GM12878 (cell line): ENCODE data around the gene CREG1.

Experiments used
- CTCF ChIP-seq, 3 experiments: IDR thresholded peaks in 2 of 3; conservative IDR thresholded peaks in 1 of 3; 2 replicates each; pipeline ENCODE4 v1.5.1; 2011; ENCODE audit warnings: low read depth in 3 of 3, low read length in 3 of 3, mild to moderate bottlenecking in 3 of 3, control low read depth in 2 of 3, moderate library complexity in 2 of 3, inconsistent platforms in 1 of 3, mixed read lengths in 1 of 3; ENCODE audit not compliant: control insufficient read depth in 2 of 3, insufficient read depth in 1 of 3; ENCODE audit errors: extremely low read depth in 1 of 3
- SP1 ChIP-seq: IDR thresholded peaks from one replicate; pipeline ENCODE4 v1.6.1; 2011; ENCODE audit warnings: low read depth, low read length

GRCh38 chr1:167582064-167582463 lies 28.5 kb upstream of the CREG1 start:
- TF ChIP-seq CTCF (IDR thresholded peaks at IDR 0.05 in 2 of 3, conservative IDR thresholded peaks at IDR 0.05 in 1 of 3; ENCODE audit: control insufficient read depth in 2 of 3, extremely low read depth in 1 of 3, insufficient read depth in 1 of 3, low read depth in 3 of 3, low read length in 3 of 3) (no peak), SP1 (no peak)
